ENCODE data around the gene ZNF407. TPM values are rescaled to one million over a fixed set of nuclear protein-coding genes. Genes with fewer than 3 reads are reported as not detected.
A peak's percentile ranks its signal among the peaks of the same experiment; 100 is the strongest.

Gene ZNF407
- total RNA-seq, 4 donors from 2014 or later: 18.1 to 29.1 (median 19.7) TPM

GRCh38 chr18:74996996-74997395 lies 399.3 kb downstream of the ZNF407 start:
- Histone ChIP-seq H3K4me1 (peaks cover 0 to 2% (median 0%) of the 10 kb centered on the region in 3 donors), H3K9me3 (no peaks in the 10 kb centered on the region), H3K27me3 (no peaks in the 10 kb centered on the region), H3K36me3 (no peaks in the 10 kb centered on the region), H3K27ac (no peak overlapping the region), H3K4me3 (no peak overlapping the region)
- TF ChIP-seq POLR2AphosphoS5 (IDR thresholded peaks at IDR 0.05): no peak
- TF ChIP-seq EP300 (IDR thresholded peaks at IDR 0.05): no peak
- no peak for TF ChIP-seq CTCF (IDR thresholded peaks at IDR 0.05)
- no peak for TF ChIP-seq POLR2A (IDR thresholded peaks at IDR 0.05)
- 69 to 72% methylated on average over 6 of the region's 6 CpGs for WGBS, 2 donors (ENCODE audit: low coverage in 1 of 2)
- no peak for ATAC-seq

- no peaks in the 10 kb centered on the region for H3K36me3 ChIP-seq
- no peak overlapping the region for H3K4me3 ChIP-seq
- WGBS, 2 donors (ENCODE audit: low coverage in 1 of 2): 63% methylated on average over 1 of the region's 3 CpGs; no CpG with 5 or more reads in 1 of the 2 donors
- no peaks in the 10 kb centered on the region for H3K9me3 ChIP-seq
- no peak for ATAC-seq
- peaks cover 0 to 26% (median 0%) of the 10 kb centered on the region in 3 donors for H3K4me1 ChIP-seq
- H3K27ac ChIP-seq: no peak overlapping the region
- TF ChIP-seq POLR2AphosphoS5 (IDR thresholded peaks at IDR 0.05) (no peak), POLR2A (IDR thresholded peaks at IDR 0.05) (no peak), CTCF (IDR thresholded peaks at IDR 0.05) (no peak), EP300 (IDR thresholded peaks at IDR 0.05) (no peak)
- no peaks in the 10 kb centered on the region for H3K27me3 ChIP-seq
Measured at GRCh38 chr18:75000920-75001319, 403.2 kb downstream of the ZNF407 start.

- 25 to 34% methylated on average over 2 of the region's 2 CpGs for WGBS, 2 donors (ENCODE audit: low coverage in 1 of 2)
- H3K9me3 ChIP-seq: no peaks in the 10 kb centered on the region
- H3K4me1 ChIP-seq: peaks cover 0 to 26% (median 0%) of the 10 kb centered on the region in 3 donors
- peak overlapping the region in 2 of 4 donors; percentile 42 to 46 for H3K27ac ChIP-seq
- H3K27me3 ChIP-seq: no peaks in the 10 kb centered on the region
- H3K4me3 ChIP-seq: no peak overlapping the region
- ATAC-seq: peak; percentile 74
- H3K36me3 ChIP-seq: no peaks in the 10 kb centered on the region
- TF ChIP-seq EP300 (IDR thresholded peaks at IDR 0.05): no peak
- TF ChIP-seq POLR2AphosphoS5 (IDR thresholded peaks at IDR 0.05): peak; percentile 87
- no peak for TF ChIP-seq CTCF (IDR thresholded peaks at IDR 0.05)
Measured at GRCh38 chr18:75003039-75003438, 405.4 kb downstream of the ZNF407 start.

GRCh38 chr18:75003764-75004690 lies 406.4 kb downstream of the ZNF407 start:
- Histone ChIP-seq H3K36me3 (no peaks in the 10 kb centered on the region), H3K27me3 (no peaks in the 10 kb centered on the region), H3K4me1 (peaks cover 0 to 26% (median 0%) of the 10 kb centered on the region in 3 donors), H3K9me3 (no peaks in the 10 kb centered on the region), H3K27ac (peak overlapping the region in 1 of 4 donors; percentile 29), H3K4me3 (no peak overlapping the region)
- ATAC-seq: no peak
- TF ChIP-seq CTCF (IDR thresholded peaks at IDR 0.05) (no peak), POLR2A (IDR thresholded peaks at IDR 0.05) (no peak), EP300 (IDR thresholded peaks at IDR 0.05) (no peak), POLR2AphosphoS5 (IDR thresholded peaks at IDR 0.05) (no peak)
- 91 to 95% methylated on average over 6 to 17 of the region's 23 CpGs for WGBS, 2 donors (ENCODE audit: low coverage in 1 of 2)

- Histone ChIP-seq H3K4me3 (no peak overlapping the region), H3K27ac (no peak overlapping the region), H3K36me3 (no peaks in the 10 kb centered on the region), H3K4me1 (peaks cover 0 to 26% (median 0%) of the 10 kb centered on the region in 3 donors), H3K27me3 (no peaks in the 10 kb centered on the region), H3K9me3 (no peaks in the 10 kb centered on the region)
- ATAC-seq: no peak
- TF ChIP-seq CTCF (IDR thresholded peaks at IDR 0.05) (no peak), EP300 (IDR thresholded peaks at IDR 0.05) (no peak), POLR2A (IDR thresholded peaks at IDR 0.05) (no peak), POLR2AphosphoS5 (IDR thresholded peaks at IDR 0.05) (no peak)
- WGBS, 2 donors (ENCODE audit: low coverage in 1 of 2): 48 to 83% methylated on average over 1 to 7 of the region's 8 CpGs
Measured at GRCh38 chr18:75005626-75006025, 408.0 kb downstream of the ZNF407 start.

Data from gastroesophageal sphincter (tissue), 4 donors.